Keratinocyte (primary cell): ENCODE results near the gene ABHD10.

Source experiments
- CTCF ChIP-seq, 3 experiments: IDR thresholded peaks in 1 of 3; conservative IDR thresholded peaks in 1 of 3; optimal IDR thresholded peaks in 1 of 3; 2 replicates in 2 of 3; 3 replicates in 1 of 3; pipeline versions ENCODE3 to v1.5.1; 2011; ENCODE audit warnings: low read length in 3 of 3, mild to moderate bottlenecking in 3 of 3, moderate library complexity in 2 of 3, control low read depth in 1 of 3, inconsistent platforms in 1 of 3; ENCODE audit not compliant: insufficient read depth in 2 of 3; ENCODE audit errors: extremely low read depth in 1 of 3
- EZH2 ChIP-seq: IDR thresholded peaks from one replicate; pipeline ENCODE4 v1.6.1; 2012; ENCODE audit warnings: inconsistent platforms, mild to moderate bottlenecking, low read length, moderate library complexity

GRCh38 chr3:111939873-111940272 is 39.0 kb upstream of the ABHD10 start:
- TF ChIP-seq CTCF (optimal IDR thresholded peaks at IDR 0.05 in 1 of 3, IDR thresholded peaks at IDR 0.05 in 1 of 3, conservative IDR thresholded peaks at IDR 0.05 in 1 of 3; ENCODE audit: extremely low read depth in 1 of 3, insufficient read depth in 2 of 3, low read length in 3 of 3) (no peak), EZH2 (no peak)
